GDM1 (cell line): Measurements from ENCODE around the gene AHSP.
A peak's percentile ranks its signal among the peaks of the same experiment; 100 is the strongest.
"Not testable (repeated sequence)": the region's sequence is repeated elsewhere in the genome, so short reads cannot be mapped to it uniquely, and the experiment has no call there.

Experiments used
- DNase-seq: peaks from one replicate; lab custom pipeline; 2025; lab: John Stamatoyannopoulos, UW

AHSP gene

GRCh38 chr16:31501226-31501965, 26.3 kb upstream of the AHSP start:
- DNase-seq, result no peak

GRCh38 chr16:31501966-31502348, 25.7 kb upstream of the AHSP start:
- no peak for DNase-seq

- DNase-seq, result no peak
Measured at GRCh38 chr16:31502981-31503380, 24.7 kb upstream of the AHSP start.

- not testable (repeated sequence) for DNase-seq
Measured at GRCh38 chr16:31503555-31503954, 24.1 kb upstream of the AHSP start.

- no peak for DNase-seq
Measured at GRCh38 chr16:31504159-31504558, 23.5 kb upstream of the AHSP start.

GRCh38 chr16:31505483-31505882, 22.2 kb upstream of the AHSP start:
- no peak for DNase-seq

GRCh38 chr16:31507617-31507928, 20.1 kb upstream of the AHSP start:
- DNase-seq, result no peak

GRCh38 chr16:31507929-31508705, 19.6 kb upstream of the AHSP start, which contains the start of gene RUSF1:
Gene RUSF1, minus strand, starts transcription at chr16:31508391. Its CDS starts 18 bp downstream, at chr16:31508373.
- DNase-seq, result peak; percentile 81

- no peak for DNase-seq
Measured at GRCh38 chr16:31508706-31509195, 18.9 kb upstream of the AHSP start.

GRCh38 chr16:31513126-31513525, 14.6 kb upstream of the AHSP start:
- DNase-seq, result no peak

- no peak for DNase-seq
Measured at GRCh38 chr16:31513884-31514283, 13.8 kb upstream of the AHSP start.

GRCh38 chr16:31517800-31518402, 9.8 kb upstream of the AHSP start:
- DNase-seq, result no peak

- DNase-seq, result no peak
Measured at GRCh38 chr16:31519759-31520431, 7.8 kb upstream of the AHSP start.

GRCh38 chr16:31521368-31521767, 6.3 kb upstream of the AHSP start:
- DNase-seq, result no peak

GRCh38 chr16:31522071-31522470, 5.6 kb upstream of the AHSP start:
- no peak for DNase-seq

GRCh38 chr16:31523768-31524167, 3.9 kb upstream of the AHSP start:
- not testable (repeated sequence) for DNase-seq

GRCh38 chr16:31525113-31525512, 2.6 kb upstream of the AHSP start:
- DNase-seq, result no peak

GRCh38 chr16:31528523-31529107, 915 bp downstream of the AHSP start:
- DNase-seq, result no peak

- DNase-seq, result no peak
Measured at GRCh38 chr16:31529108-31529936, 1.6 kb downstream of the AHSP start.

GRCh38 chr16:31529937-31530312, 2.2 kb downstream of the AHSP start:
- DNase-seq, result no peak

- no peak for DNase-seq
Measured at GRCh38 chr16:31530405-31530804, 2.7 kb downstream of the AHSP start.
